Measurements from ENCODE around the gene UNC13A.
"Not testable (repeated sequence)": the region's sequence is repeated elsewhere in the genome, so short reads cannot be mapped to it uniquely, and the experiment has no call there.

Gene UNC13A

GRCh38 chr19:17601683-17602082 lies 86.5 kb downstream of the UNC13A start:
- DNase-seq, result no peak

GRCh38 chr19:17599780-17600179 lies 88.4 kb downstream of the UNC13A start:
- no peak for DNase-seq

- no peak for DNase-seq
Measured at GRCh38 chr19:17598953-17599352, 89.2 kb downstream of the UNC13A start.

GRCh38 chr19:17598063-17598462 lies 90.1 kb downstream of the UNC13A start:
- DNase-seq, result not testable (repeated sequence)

GRCh38 chr19:17594296-17594695 lies 93.9 kb downstream of the UNC13A start:
- DNase-seq, result not testable (repeated sequence)

- no peak for DNase-seq
Measured at GRCh38 chr19:17590866-17591265, 97.3 kb downstream of the UNC13A start.

GRCh38 chr19:17585395-17585794 lies 102.8 kb downstream of the UNC13A start:
- not testable (repeated sequence) for DNase-seq

- no peak for DNase-seq
Measured at GRCh38 chr19:17584132-17584531, 104.0 kb downstream of the UNC13A start.

- no peak for DNase-seq
Measured at GRCh38 chr19:17582613-17583012, 105.5 kb downstream of the UNC13A start.

- DNase-seq, result no peak
Measured at GRCh38 chr19:17581211-17581874, 106.8 kb downstream of the UNC13A start.

- DNase-seq, result no peak
Measured at GRCh38 chr19:17580470-17581144, 107.5 kb downstream of the UNC13A start.

GRCh38 chr19:17579661-17580244 lies 108.4 kb downstream of the UNC13A start:
- DNase-seq, result no peak

GRCh38 chr19:17577457-17578097 lies 110.6 kb downstream of the UNC13A start:
- no peak for DNase-seq

- DNase-seq, result no peak
Measured at GRCh38 chr19:17576758-17577456, 111.2 kb downstream of the UNC13A start.

- DNase-seq, result no peak
Measured at GRCh38 chr19:17575871-17576757, 112.0 kb downstream of the UNC13A start.

- no peak for DNase-seq
Measured at GRCh38 chr19:17572638-17573037, 115.5 kb downstream of the UNC13A start.

GRCh38 chr19:17570791-17571190 lies 117.4 kb downstream of the UNC13A start:
- no peak for DNase-seq

GRCh38 chr19:17570291-17570690 lies 117.9 kb downstream of the UNC13A start:
- DNase-seq, result not testable (repeated sequence)

- DNase-seq, result no peak
Measured at GRCh38 chr19:17567940-17568339, 120.2 kb downstream of the UNC13A start.

GRCh38 chr19:17565611-17566010 lies 122.5 kb downstream of the UNC13A start:
- no peak for DNase-seq

- no peak for DNase-seq
Measured at GRCh38 chr19:17564781-17565180, 123.4 kb downstream of the UNC13A start.

GRCh38 chr19:17562561-17562960 lies 125.6 kb downstream of the UNC13A start:
- no peak for DNase-seq
